A673 (cell line): ENCODE results near the gene NEDD4. TPM values are rescaled to one million over a fixed set of nuclear protein-coding genes. Genes with fewer than 3 reads are reported as not detected.

Experiments
- BruUV-seq: library from RNA; stranded (reverse); fragments of 400-500 nt; replicated peaks from 2 replicates; lab custom pipeline; 2021; lab: Mats Ljungman, UMichigan
- CTCF ChIA-PET: fragments of 300-600 bp; sonication (Branson Sonifier 250); formaldehyde crosslinking; loops from one replicate; lab custom pipeline; 2022; ENCODE audit warnings: antibody characterized with exemption; lab: Charles Lee
- POLR2A ChIA-PET: fragments of 300-600 bp; sonication (Branson Sonifier 250); formaldehyde crosslinking; loops from one replicate; lab custom pipeline; 2022; ENCODE audit warnings: antibody characterized with exemption; ENCODE audit not compliant: low non-redundant PET; lab: Charles Lee
- DNase-seq: peaks from one replicate; pipeline ENCODE4 v3.0.0-alpha.2; 2015; ENCODE audit warnings: low spot score
- H3K27ac ChIP-seq: fragments of 200-600 bp; sonication (generic); 2 replicates; pipeline ENCODE4 v1.5.1; 2016; ENCODE audit warnings: mixed run types, low read depth, mild to moderate bottlenecking, mixed read lengths, antibody characterized with exemption, low read length; ENCODE audit not compliant: poor library complexity, severe bottlenecking
- H3K27me3 ChIP-seq: fragments of 200-600 bp; sonication (generic); replicated peaks from 2 replicates; pipeline ENCODE4 v1.6.1; 2017; ENCODE audit warnings: mixed run types, low read depth, mild to moderate bottlenecking, mixed read lengths, antibody characterized with exemption, low read length; ENCODE audit not compliant: insufficient read depth, poor library complexity
- H3K36me3 ChIP-seq: fragments of 200-600 bp; sonication (generic); 2 replicates; pipeline ENCODE4 v1.6.1; 2016; ENCODE audit warnings: mixed run types, mild to moderate bottlenecking, mixed read lengths, antibody characterized with exemption, low read length; ENCODE audit not compliant: insufficient read depth, poor library complexity, severe bottlenecking
- H3K4me1 ChIP-seq: fragments of 200-600 bp; sonication (generic); 2 replicates; pipeline ENCODE4 v1.6.1; 2017; ENCODE audit warnings: mixed run types, mild to moderate bottlenecking, mixed read lengths, antibody characterized with exemption, low read length; ENCODE audit not compliant: insufficient read depth, poor library complexity, severe bottlenecking
- H3K4me3 ChIP-seq: fragments of 200-600 bp; sonication (generic); 2 replicates; pipeline ENCODE4 v1.5.1; 2016; ENCODE audit warnings: low read depth, mixed run types, mild to moderate bottlenecking, mixed read lengths, low read length; ENCODE audit not compliant: poor library complexity, severe bottlenecking
- H3K9me3 ChIP-seq: fragments of 200-600 bp; sonication (generic); 2 replicates; pipeline ENCODE4 v1.6.1; 2016; ENCODE audit warnings: mixed run types, low read depth, mild to moderate bottlenecking, mixed read lengths, antibody characterized with exemption, low read length; ENCODE audit not compliant: poor library complexity, severe bottlenecking
- EZH2 ChIP-seq: fragments of 200-600 bp; sonication (generic); IDR thresholded peaks from 2 replicates; pipeline ENCODE4 v1.6.1; 2017; ENCODE audit warnings: borderline replicate concordance, low read depth, mild to moderate bottlenecking, mixed read lengths, antibody characterized with exemption, low read length; ENCODE audit not compliant: poor library complexity, severe bottlenecking
- intact Hi-C: fragments of 100-400 bp; cut with micrococcal nuclease; formaldehyde crosslinking; loops from one replicate; pipeline ENCODE4 v1.10.0; 2022; ENCODE audit not compliant: unreplicated experiment
- total RNA-seq: library from RNA; stranded (reverse); gene quantifications from 2 replicates; pipeline ENCODE4 v1.2.3, GENCODE V29; 2021
- TF ChIP-seq, protein P1 (sequence below): fragments of 300-800, 200-600 bp; sonication (generic); conservative IDR thresholded peaks from 2 replicates; pipeline ENCODE4 v1.5.1; 2017; ENCODE audit warnings: low read depth, mild to moderate bottlenecking, antibody characterized with exemption, low read length, moderate library complexity, mixed read lengths

Gene NEDD4
- total RNA-seq, 1 experiment from 2014 or later = 23.1 TPM

DNA sequence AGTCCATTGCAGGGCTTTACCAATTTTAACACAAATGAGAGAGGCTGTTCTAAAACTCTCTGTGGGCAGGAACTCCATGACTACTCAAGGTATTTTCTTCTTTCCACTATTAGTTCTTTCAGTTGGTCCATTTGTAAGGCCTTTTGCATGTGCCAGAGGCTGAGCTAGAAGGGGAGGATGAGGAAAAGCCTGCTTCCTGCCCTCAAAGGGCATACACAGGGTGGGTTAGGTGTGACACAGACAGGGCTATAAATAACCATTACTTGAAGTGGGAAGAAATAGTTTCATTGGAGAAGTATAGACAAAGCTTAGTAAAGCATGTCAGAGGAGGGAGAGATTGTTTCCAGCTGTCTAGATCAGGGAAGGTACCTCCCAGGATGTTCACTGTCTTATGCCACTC lies 198.4 kb downstream of the NEDD4 start:
- intact Hi-C loops = loop anchor here (10.0 kb wide), 1 partner anchor 270 kb away; no protein-coding TSS in a partner anchor
- ChIA-PET POLR2A (no interaction called here), CTCF (interaction anchor here (0.6 kb wide), 1 partner anchor 686 kb away, joined by 5 read pairs; no protein-coding TSS in a partner anchor)
- H3K4me1 ChIP-seq = no peaks in the 10 kb centered on the region
- H3K27me3 ChIP-seq = no peaks in the 10 kb centered on the region
- no TSS peak for BruUV-seq
- H3K27ac ChIP-seq = no peak overlapping the region
- no peaks in the 10 kb centered on the region for H3K9me3 ChIP-seq
- TF ChIP-seq EZH2 = no peak
- TF ChIP-seq, protein P1, sequence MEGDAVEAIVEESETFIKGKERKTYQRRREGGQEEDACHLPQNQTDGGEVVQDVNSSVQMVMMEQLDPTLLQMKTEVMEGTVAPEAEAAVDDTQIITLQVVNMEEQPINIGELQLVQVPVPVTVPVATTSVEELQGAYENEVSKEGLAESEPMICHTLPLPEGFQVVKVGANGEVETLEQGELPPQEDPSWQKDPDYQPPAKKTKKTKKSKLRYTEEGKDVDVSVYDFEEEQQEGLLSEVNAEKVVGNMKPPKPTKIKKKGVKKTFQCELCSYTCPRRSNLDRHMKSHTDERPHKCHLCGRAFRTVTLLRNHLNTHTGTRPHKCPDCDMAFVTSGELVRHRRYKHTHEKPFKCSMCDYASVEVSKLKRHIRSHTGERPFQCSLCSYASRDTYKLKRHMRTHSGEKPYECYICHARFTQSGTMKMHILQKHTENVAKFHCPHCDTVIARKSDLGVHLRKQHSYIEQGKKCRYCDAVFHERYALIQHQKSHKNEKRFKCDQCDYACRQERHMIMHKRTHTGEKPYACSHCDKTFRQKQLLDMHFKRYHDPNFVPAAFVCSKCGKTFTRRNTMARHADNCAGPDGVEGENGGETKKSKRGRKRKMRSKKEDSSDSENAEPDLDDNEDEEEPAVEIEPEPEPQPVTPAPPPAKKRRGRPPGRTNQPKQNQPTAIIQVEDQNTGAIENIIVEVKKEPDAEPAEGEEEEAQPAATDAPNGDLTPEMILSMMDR = no peak
- no peaks in the 10 kb centered on the region for H3K36me3 ChIP-seq
- H3K4me3 ChIP-seq = no peak overlapping the region
- DNase-seq = no peak

DNA sequence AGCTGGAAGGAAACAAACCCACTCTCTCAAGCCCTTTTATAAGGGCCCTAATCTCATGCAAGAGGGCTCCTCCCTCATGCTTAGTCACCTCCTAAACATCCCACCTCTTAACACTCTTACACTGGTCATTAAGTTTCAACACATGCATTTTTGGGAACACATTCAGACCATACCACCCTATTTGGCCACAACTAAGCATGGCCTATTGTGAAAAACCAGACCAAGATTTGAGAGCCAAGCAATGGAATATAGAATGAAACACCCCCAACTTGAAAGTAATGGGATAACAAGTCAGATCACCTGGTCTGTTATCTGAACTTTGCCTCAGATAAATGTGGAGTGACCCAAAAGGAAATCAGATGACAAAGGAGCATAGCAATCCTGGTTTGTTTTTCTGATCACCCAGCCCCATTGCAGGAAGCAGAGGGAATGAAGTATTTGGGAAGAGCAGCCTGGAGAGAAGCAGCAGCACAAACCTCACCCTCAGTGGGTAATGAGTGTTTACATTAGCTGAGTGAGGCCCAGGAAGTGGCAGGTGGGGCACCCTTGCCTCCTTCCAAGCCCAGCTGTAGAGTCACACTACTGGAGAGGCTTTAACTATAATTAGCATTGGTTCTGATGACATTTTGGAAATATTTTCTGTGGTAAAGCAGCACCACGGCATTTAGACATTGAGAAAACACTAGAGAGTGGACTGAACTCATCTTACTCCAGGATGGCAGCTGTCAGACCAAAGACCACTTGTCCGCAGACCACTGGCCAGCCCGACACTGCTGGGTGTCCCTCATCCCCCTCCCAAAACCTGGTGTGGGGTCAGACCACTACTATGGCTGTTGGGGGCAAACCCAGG lies 201.6 kb downstream of the NEDD4 start:
- CTCF ChIA-PET = no interaction called here
- POLR2A ChIA-PET = no interaction called here
- DNase-seq = no peak
- no peaks in the 10 kb centered on the region for H3K27me3 ChIP-seq
- intact Hi-C loops = loop anchor here (10.0 kb wide), 1 partner anchor 267 kb away; no protein-coding TSS in a partner anchor
- H3K9me3 ChIP-seq = no peaks in the 10 kb centered on the region
- BruUV-seq = no TSS peak
- no peak overlapping the region for H3K4me3 ChIP-seq
- no peaks in the 10 kb centered on the region for H3K4me1 ChIP-seq
- TF ChIP-seq EZH2 = no peak
- TF ChIP-seq, protein P1 = no peak
- no peaks in the 10 kb centered on the region for H3K36me3 ChIP-seq
- no peak overlapping the region for H3K27ac ChIP-seq

DNA sequence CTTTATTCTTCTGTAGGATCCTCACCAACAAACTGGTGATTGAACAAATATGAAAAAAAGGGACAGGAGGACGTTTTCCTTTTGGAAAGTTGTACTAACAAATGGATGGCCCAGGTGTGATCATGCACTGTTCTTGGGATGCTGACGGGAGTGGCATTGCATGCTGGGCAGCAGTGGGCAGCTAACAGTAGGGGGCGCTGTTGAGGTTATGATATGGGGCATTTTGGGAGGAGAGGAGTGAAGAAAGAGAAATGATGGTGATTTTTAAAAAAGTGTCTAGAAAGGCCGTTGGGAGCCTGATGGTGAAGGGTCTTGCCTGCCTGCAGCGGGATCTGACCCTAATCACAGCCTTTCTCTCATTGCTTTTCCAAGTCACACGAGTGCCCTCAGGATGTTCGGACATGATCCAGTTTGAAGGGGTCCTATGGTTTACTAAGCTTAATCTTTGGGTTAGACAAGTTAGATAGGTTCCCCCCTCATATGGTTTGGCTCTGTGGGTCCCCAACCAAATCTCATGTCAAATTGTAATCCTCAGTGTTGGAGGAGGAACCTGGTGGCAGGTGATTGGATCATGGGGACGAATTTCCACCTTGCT lies 204.2 kb downstream of the NEDD4 start:
- H3K27ac ChIP-seq = no peak overlapping the region
- peak; percentile 35 for DNase-seq
- no peaks in the 10 kb centered on the region for H3K36me3 ChIP-seq
- no peaks in the 10 kb centered on the region for H3K4me1 ChIP-seq
- H3K9me3 ChIP-seq = no peaks in the 10 kb centered on the region
- intact Hi-C loops = no loop called here
- no peak overlapping the region for H3K4me3 ChIP-seq
- H3K27me3 ChIP-seq = no peaks in the 10 kb centered on the region
- POLR2A ChIA-PET = no interaction called here
- CTCF ChIA-PET = no interaction called here
- TF ChIP-seq, protein P1 = peak; percentile 84
- no peak for TF ChIP-seq EZH2
- BruUV-seq = no TSS peak
